Activated CD8-positive, alpha-beta memory T cell treated with anti-CD3 and anti-CD28 coated beads, Interleukin-2, amount 50 U/mL, for 24 hours (primary cell): ENCODE data around the gene CR1.
"Not testable (repeated sequence)": the region's sequence is repeated elsewhere in the genome, so short reads cannot be mapped to it uniquely, and the experiment has no call there.

Experiments
- DNase-seq: peaks from one replicate; pipeline ENCODE4 v3.0.0-alpha.2; 2020; ENCODE audit errors: extremely low read depth

Gene CR1

GRCh38 chr1:207495801-207496792 is at the start of gene CR1:
TSS of gene CR1 (plus strand) at chr1:207496157. CDS start at chr1:207496268, 111 bp downstream.
- no peak for DNase-seq

GRCh38 chr1:207453710-207454045 is 42.3 kb upstream of the CR1 start:
- no peak for DNase-seq

- DNase-seq, result peak; percentile 20
These were observed 41.7 kb upstream of the CR1 start, which contains the start of gene CR2 for GRCh38 chr1:207454046-207454964. TSS of gene CR2 (plus strand) at chr1:207454328. CDS start at chr1:207454419, 91 bp downstream.

- DNase-seq, result no peak
These were observed 40.7 kb upstream of the CR1 start for GRCh38 chr1:207455183-207455754.

- no peak for DNase-seq
These were observed 37.5 kb upstream of the CR1 start for GRCh38 chr1:207458414-207458813.

- no peak for DNase-seq
These were observed 36.9 kb upstream of the CR1 start for GRCh38 chr1:207459008-207459407.

GRCh38 chr1:207461649-207462048 is 34.3 kb upstream of the CR1 start:
- DNase-seq, result no peak

GRCh38 chr1:207462535-207462934 is 33.4 kb upstream of the CR1 start:
- no peak for DNase-seq

GRCh38 chr1:207463021-207463420 is 32.9 kb upstream of the CR1 start:
- no peak for DNase-seq

- no peak for DNase-seq
These were observed 32.4 kb upstream of the CR1 start for GRCh38 chr1:207463571-207463970.

- DNase-seq, result no peak
These were observed 25.0 kb upstream of the CR1 start for GRCh38 chr1:207470927-207471326.

GRCh38 chr1:207474210-207474609 is 21.7 kb upstream of the CR1 start:
- DNase-seq, result no peak

- no peak for DNase-seq
These were observed 9.8 kb upstream of the CR1 start for GRCh38 chr1:207486198-207486597.

- DNase-seq, result no peak
These were observed 8.3 kb upstream of the CR1 start for GRCh38 chr1:207487636-207488035.

GRCh38 chr1:207493212-207493611 is 2.7 kb upstream of the CR1 start:
- DNase-seq, result no peak

GRCh38 chr1:207494171-207494570 is 1.8 kb upstream of the CR1 start:
- DNase-seq, result no peak

GRCh38 chr1:207495281-207495680 is 676 bp upstream of the CR1 start:
- not testable (repeated sequence) for DNase-seq

GRCh38 chr1:207497941-207498340 is 2.0 kb downstream of the CR1 start:
- no peak for DNase-seq

- peak; percentile 18 for DNase-seq
These were observed 3.6 kb downstream of the CR1 start for GRCh38 chr1:207499573-207499972.

GRCh38 chr1:207500306-207500705 is 4.3 kb downstream of the CR1 start:
- DNase-seq, result no peak

GRCh38 chr1:207501071-207501470 is 5.1 kb downstream of the CR1 start:
- DNase-seq, result no peak

- DNase-seq, result no peak
These were observed 6.8 kb downstream of the CR1 start for GRCh38 chr1:207502726-207503125.
